Liver (tissue), 9 donors: Measurements from ENCODE around the gene TRPC1. TPM values are rescaled to one million over a fixed set of nuclear protein-coding genes. Genes with fewer than 3 reads are reported as not detected.

Experiments
- DNase-seq: peaks from one replicate; pipeline ENCODE4 v3.0.0-alpha.2; 2017; ENCODE audit warnings: low spot score
- H3K27ac ChIP-seq, 2 donors: one replicate each; pipeline ENCODE4 v1.7.0; 2013; ENCODE audit warnings: inconsistent platforms in 2 of 2, low read length in 2 of 2, control low read depth in 1 of 2, low read depth in 1 of 2, mild to moderate bottlenecking in 1 of 2
- H3K27me3 ChIP-seq, 4 donors: one replicate each; pipeline versions ENCODE4 v1.6.1 to v1.7.0; 2013; ENCODE audit warnings: low read length in 3 of 4, inconsistent platforms in 1 of 4, mild to moderate bottlenecking in 1 of 4, moderate library complexity in 1 of 4; ENCODE audit not compliant: control insufficient read depth in 4 of 4, insufficient read depth in 4 of 4
- H3K36me3 ChIP-seq, 4 donors: one replicate each; pipeline versions ENCODE4 v1.6.1 to v1.7.0; 2013; ENCODE audit warnings: low read length in 3 of 4, mild to moderate bottlenecking in 3 of 4, low read depth in 1 of 4, moderate library complexity in 1 of 4; ENCODE audit not compliant: control insufficient read depth in 4 of 4, insufficient read depth in 3 of 4
- H3K4me1 ChIP-seq, 4 donors: one replicate each; pipeline versions ENCODE4 v1.6.1 to v1.7.0; 2013; ENCODE audit warnings: low read length in 3 of 4, mild to moderate bottlenecking in 3 of 4, moderate library complexity in 1 of 4; ENCODE audit not compliant: control insufficient read depth in 4 of 4, insufficient read depth in 4 of 4
- H3K4me3 ChIP-seq, 3 donors: one replicate each; pipeline versions ENCODE4 v1.6.1 to v1.7.0; 2013; ENCODE audit warnings: low read length in 3 of 3, control low read depth in 1 of 3, low read depth in 1 of 3, mild to moderate bottlenecking in 1 of 3
- H3K9ac ChIP-seq, 2 donors: one replicate each; pipeline ENCODE4 v1.7.0; 2013; ENCODE audit warnings: low read length in 2 of 2, mild to moderate bottlenecking in 2 of 2, moderate library complexity in 2 of 2, control low read depth in 1 of 2, low read depth in 1 of 2
- H3K9me3 ChIP-seq, 4 donors: one replicate each; pipeline versions ENCODE4 v1.6.1 to v1.7.0; 2013; ENCODE audit warnings: low read length in 3 of 4; ENCODE audit not compliant: control insufficient read depth in 4 of 4
- ATF3 ChIP-seq: IDR thresholded peaks from 2 replicates; pipeline ENCODE4 v1.6.1; 2016; ENCODE audit warnings: antibody characterized with exemption
- EGR1 ChIP-seq, 2 donors: IDR thresholded peaks; 2 replicates each; pipeline ENCODE4 v1.6.1; 2016 to 2018; ENCODE audit warnings: antibody characterized with exemption in 2 of 2, low read depth in 2 of 2
- FOXA1 ChIP-seq: IDR thresholded peaks from 2 replicates; pipeline ENCODE4 v1.6.1; 2016; ENCODE audit warnings: antibody characterized with exemption
- FOXA2 ChIP-seq: IDR thresholded peaks from 2 replicates; pipeline ENCODE4 v1.6.1; 2016; ENCODE audit warnings: antibody characterized with exemption
- GABPA ChIP-seq, 2 donors: IDR thresholded peaks in 1 of 2; conservative IDR thresholded peaks in 1 of 2; 2 replicates each; pipeline ENCODE4 v1.6.1; 2016; ENCODE audit warnings: antibody characterized with exemption in 2 of 2, mild to moderate bottlenecking in 1 of 2, moderate library complexity in 1 of 2
- HNF4A ChIP-seq, 2 donors: conservative IDR thresholded peaks; 2 replicates each; pipeline ENCODE4 v1.6.1; 2016; ENCODE audit warnings: antibody characterized with exemption in 2 of 2, mild to moderate bottlenecking in 2 of 2
- HNF4G ChIP-seq: IDR thresholded peaks from 2 replicates; pipeline ENCODE4 v1.6.1; 2016; ENCODE audit warnings: antibody characterized with exemption
- JUND ChIP-seq, 2 donors: IDR thresholded peaks; 2 replicates each; pipeline ENCODE4 v1.6.1; 2016; ENCODE audit warnings: antibody characterized with exemption in 2 of 2
- NR2F2 ChIP-seq: IDR thresholded peaks from 2 replicates; pipeline ENCODE4 v1.6.1; 2016; ENCODE audit warnings: antibody characterized with exemption
- RAD21 ChIP-seq, 2 donors: IDR thresholded peaks; 2 replicates each; pipeline ENCODE4 v1.6.1; 2016; ENCODE audit warnings: antibody characterized with exemption in 2 of 2, mild to moderate bottlenecking in 2 of 2
- REST ChIP-seq: IDR thresholded peaks from 2 replicates; pipeline ENCODE4 v1.6.1; 2016; ENCODE audit warnings: antibody characterized with exemption, mild to moderate bottlenecking
- RXRA ChIP-seq, 2 donors: IDR thresholded peaks; 2 replicates each; pipeline ENCODE4 v1.6.1; 2017 to 2018; ENCODE audit warnings: antibody characterized with exemption in 2 of 2, mild to moderate bottlenecking in 1 of 2
- SP1 ChIP-seq: IDR thresholded peaks from 2 replicates; pipeline ENCODE4 v1.6.1; 2018; ENCODE audit warnings: antibody characterized with exemption, mild to moderate bottlenecking
- TAF1 ChIP-seq: conservative IDR thresholded peaks from 2 replicates; pipeline ENCODE4 v1.6.1; 2016; ENCODE audit warnings: antibody characterized with exemption, mild to moderate bottlenecking
- YY1 ChIP-seq: IDR thresholded peaks from 2 replicates; pipeline ENCODE4 v1.6.1; 2016; ENCODE audit warnings: antibody characterized with exemption, mild to moderate bottlenecking
- ZBTB33 ChIP-seq: IDR thresholded peaks from 2 replicates; pipeline ENCODE4 v1.6.1; 2016; ENCODE audit warnings: antibody characterized with exemption
- WGBS: extraction: QIAGEN DNeasy Blood & Tissue Kit; methylation state at CpG from one replicate; pipeline ENCODE4 v1.1.7; 2013; 5-methylcytosine and 5-hydroxymethylcytosine counted together
- polyA plus RNA-seq, 2 donors: library from polyadenylated mRNA; stranded (reverse) in 1 of 2; unstranded in 1 of 2; fragments of 200-250 nt in 1 of 2; fragments of >200 nt in 1 of 2; fragmentation: Nextera tagmentation in 1 of 2; extraction: Ambion mirVana in 1 of 2; gene quantifications; one replicate each; pipeline versions ENCODE4 v1.2.1 to v1.2.3, GENCODE V29; 2013 to 2015
- total RNA-seq, 2 donors: library from RNA; depleted of rRNA; stranded (reverse); fragments of >200 nt; gene quantifications; one replicate each; pipeline ENCODE4 v1.2.3, GENCODE V29; 2014
- TF ChIP-seq, protein P1 (sequence below): IDR thresholded peaks from 2 replicates; pipeline ENCODE4 v1.6.1; 2016; ENCODE audit warnings: antibody characterized with exemption
- TF ChIP-seq, protein P2 (sequence below): fragments of 150-350 bp; IDR thresholded peaks from 2 replicates; pipeline ENCODE4 v1.5.1; 2017; ENCODE audit warnings: improper control_type of control experiment, low read depth, low read length; ENCODE audit not compliant: missing input control
- donor health status: healthy.
- donor health status: healthy.
- donor health status: healthy.
- donor health status: healthy.
- donor health status: healthy.

The TRPC1 gene
- total and polyA plus RNA-seq, 4 donors, result 0.15 to 4.7 (median 1.6) TPM

GRCh38 chr3:142725357-142725739 is 1.5 kb downstream of the TRPC1 start (continued):
- TF ChIP-seq ATF3, result no peak
- TF ChIP-seq NR2F2, result no peak

- Histone ChIP-seq H3K27me3 (peaks cover 0 to 9% (median 0%) of the 10 kb centered on the region in 4 donors), H3K4me3 (no peak overlapping the region), H3K9ac (no peak overlapping the region), H3K36me3 (no peaks in the 10 kb centered on the region), H3K4me1 (peaks cover 0 to 12% (median 7%) of the 10 kb centered on the region in 4 donors), H3K27ac (no peak overlapping the region), H3K9me3 (no peaks in the 10 kb centered on the region)
- no peak for TF ChIP-seq SP1
- TF ChIP-seq FOXA2, result no peak
- TF ChIP-seq JUND (IDR thresholded peaks at IDR 0.05), result no peak
- no peak for TF ChIP-seq RXRA (IDR thresholded peaks at IDR 0.05)
- no peak for TF ChIP-seq FOXA1
- no peak for TF ChIP-seq HNF4G
- TF ChIP-seq, protein P1, sequence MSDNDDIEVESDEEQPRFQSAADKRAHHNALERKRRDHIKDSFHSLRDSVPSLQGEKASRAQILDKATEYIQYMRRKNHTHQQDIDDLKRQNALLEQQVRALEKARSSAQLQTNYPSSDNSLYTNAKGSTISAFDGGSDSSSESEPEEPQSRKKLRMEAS, result no peak
- no peak for TF ChIP-seq YY1
- no peak for TF ChIP-seq GABPA (IDR thresholded peaks at IDR 0.05 in 1 of 2, conservative IDR thresholded peaks at IDR 0.05 in 1 of 2)
- TF ChIP-seq TAF1, result no peak
- 55% methylated on average over 1 of the region's 1 CpG for WGBS
- DNase-seq, result no peak
These were observed 2.2 kb downstream of the TRPC1 start for GRCh38 chr3:142726017-142726416.

GRCh38 chr3:142732066-142732465 is 8.2 kb downstream of the TRPC1 start:
- DNase-seq, result no peak
- Histone ChIP-seq H3K36me3 (no peaks in the 10 kb centered on the region), H3K9me3 (no peaks in the 10 kb centered on the region), H3K9ac (no peak overlapping the region), H3K27me3 (no peaks in the 10 kb centered on the region), H3K27ac (no peak overlapping the region), H3K4me1 (no peaks in the 10 kb centered on the region), H3K4me3 (no peak overlapping the region)
- TF ChIP-seq JUND (IDR thresholded peaks at IDR 0.05) (no peak), HNF4G (no peak), HNF4A (conservative IDR thresholded peaks at IDR 0.05) (no peak), YY1 (no peak), EGR1 (IDR thresholded peaks at IDR 0.05; ENCODE audit: low read depth in 2 of 2) (no peak), GABPA (IDR thresholded peaks at IDR 0.05 in 1 of 2, conservative IDR thresholded peaks at IDR 0.05 in 1 of 2) (no peak), RAD21 (IDR thresholded peaks at IDR 0.05) (no peak), SP1 (no peak), ATF3 (no peak), RXRA (IDR thresholded peaks at IDR 0.05) (no peak), REST (no peak), FOXA2 (no peak), TAF1 (no peak), FOXA1 (no peak), ZBTB33 (no peak), NR2F2 (no peak)
- TF ChIP-seq, protein P1, result no peak
- TF ChIP-seq, protein P2, sequence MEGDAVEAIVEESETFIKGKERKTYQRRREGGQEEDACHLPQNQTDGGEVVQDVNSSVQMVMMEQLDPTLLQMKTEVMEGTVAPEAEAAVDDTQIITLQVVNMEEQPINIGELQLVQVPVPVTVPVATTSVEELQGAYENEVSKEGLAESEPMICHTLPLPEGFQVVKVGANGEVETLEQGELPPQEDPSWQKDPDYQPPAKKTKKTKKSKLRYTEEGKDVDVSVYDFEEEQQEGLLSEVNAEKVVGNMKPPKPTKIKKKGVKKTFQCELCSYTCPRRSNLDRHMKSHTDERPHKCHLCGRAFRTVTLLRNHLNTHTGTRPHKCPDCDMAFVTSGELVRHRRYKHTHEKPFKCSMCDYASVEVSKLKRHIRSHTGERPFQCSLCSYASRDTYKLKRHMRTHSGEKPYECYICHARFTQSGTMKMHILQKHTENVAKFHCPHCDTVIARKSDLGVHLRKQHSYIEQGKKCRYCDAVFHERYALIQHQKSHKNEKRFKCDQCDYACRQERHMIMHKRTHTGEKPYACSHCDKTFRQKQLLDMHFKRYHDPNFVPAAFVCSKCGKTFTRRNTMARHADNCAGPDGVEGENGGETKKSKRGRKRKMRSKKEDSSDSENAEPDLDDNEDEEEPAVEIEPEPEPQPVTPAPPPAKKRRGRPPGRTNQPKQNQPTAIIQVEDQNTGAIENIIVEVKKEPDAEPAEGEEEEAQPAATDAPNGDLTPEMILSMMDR, result no peak
- 89% methylated on average over 3 of the region's 3 CpGs for WGBS
